GM12878 (cell line): Measurements from ENCODE around the gene IFITM1. TPM values are rescaled to one million over a fixed set of nuclear protein-coding genes. Genes with fewer than 3 reads are reported as not detected.

Source experiments
- ATAC-seq: fragments of 200-7000 bp; cut with Tn5 transposase; 3 replicates; pipeline ENCODE4 v1.9.1; 2020; ENCODE audit warnings: mild to moderate bottlenecking, moderate library complexity
- BruUV-seq: library from RNA; stranded (reverse); fragments of 400-500 nt; replicated peaks from 2 replicates; lab custom pipeline; 2021; lab: Mats Ljungman, UMichigan
- CTCF ChIA-PET: fragments of 300-600 bp; sonication (Branson Sonifier 250); formaldehyde crosslinking; extraction: SDS; loops from one replicate; lab custom pipeline; 2021; ENCODE audit warnings: inconsistent platforms; lab: Yijun Ruan, JAX
- POLR2A ChIA-PET: fragments of 350-600 bp; formaldehyde crosslinking; extraction: SDS; loops from one replicate; lab custom pipeline; 2021; ENCODE audit warnings: inconsistent platforms; lab: Charles Lee
- RAD21 ChIA-PET: fragments of 300-600 bp; sonication (Branson Sonifier 250); formaldehyde crosslinking; loops from one replicate; lab custom pipeline; 2023; ENCODE audit warnings: antibody characterized with exemption; ENCODE audit not compliant: unreplicated experiment; lab: Charles Lee
- SMC1A ChIA-PET: fragments of 300-600 bp; sonication (Branson Sonifier 250); formaldehyde crosslinking; loops from one replicate; lab custom pipeline; 2023; ENCODE audit not compliant: unreplicated experiment, uncharacterized antibody; lab: Charles Lee
- DNase-seq: peaks from one replicate; pipeline ENCODE4 v3.0.0-alpha.2; 2011; ENCODE audit warnings: low read depth, low spot score
- FAIRE-seq: peaks from 3 replicates; lab custom pipeline; 2011; peaks lifted over from hg19 to GRCh38; lab: Jason Lieb, UNC
- H2AFZ ChIP-seq: 2 replicates; pipeline ENCODE4 v1.6.0; 2011; ENCODE audit warnings: low read depth, low read length, control low read depth; ENCODE audit not compliant: control insufficient read depth
- H3K27ac ChIP-seq: 2 replicates; pipeline ENCODE4 v1.5.1; 2011; ENCODE audit warnings: control low read depth; ENCODE audit not compliant: control insufficient read depth, insufficient read depth
- H3K27me3 ChIP-seq, 2 experiments: replicated peaks in 1 of 2; 2 replicates each; pipeline versions ENCODE4 v1.6.0 to v1.6.1; 2011; ENCODE audit warnings: low read length in 1 of 2; ENCODE audit not compliant: control insufficient read depth in 2 of 2, insufficient read depth in 2 of 2
- H3K36me3 ChIP-seq, 2 experiments: 2 replicates each; pipeline ENCODE4 v1.5.1; 2011; ENCODE audit warnings: low read length in 1 of 2; ENCODE audit not compliant: control insufficient read depth in 2 of 2, insufficient read depth in 2 of 2
- H3K4me1 ChIP-seq: 2 replicates; pipeline ENCODE4 v1.6.1; 2011; ENCODE audit warnings: mild to moderate bottlenecking, low read length, moderate library complexity, mixed read lengths; ENCODE audit not compliant: control insufficient read depth, insufficient read depth
- H3K4me2 ChIP-seq: 2 replicates; pipeline ENCODE4 v1.6.0; 2011; ENCODE audit warnings: control low read depth; ENCODE audit not compliant: control insufficient read depth, insufficient read depth
- H3K4me3 ChIP-seq: fragments of 200-600 bp; sonication (generic); 2 replicates; pipeline ENCODE4 v1.5.1; 2016
- H3K79me2 ChIP-seq: 2 replicates; pipeline ENCODE4 v1.6.0; 2011; ENCODE audit warnings: low read length; ENCODE audit not compliant: control insufficient read depth, insufficient read depth
- H3K9ac ChIP-seq: 2 replicates; pipeline ENCODE4 v1.8.0; 2011; ENCODE audit warnings: low read length, control low read depth, mixed read lengths; ENCODE audit not compliant: control insufficient read depth, insufficient read depth
- H3K9me3 ChIP-seq: replicated peaks from 3 replicates; pipeline ENCODE4 v1.5.1; 2011; ENCODE audit warnings: mild to moderate bottlenecking, low read length; ENCODE audit not compliant: control insufficient read depth, insufficient read depth
- H4K20me1 ChIP-seq: 2 replicates; pipeline ENCODE4 v1.6.0; 2011; ENCODE audit not compliant: control insufficient read depth, insufficient read depth
- BCL3 ChIP-seq: IDR thresholded peaks from 2 replicates; pipeline ENCODE4 v1.6.1; 2011; ENCODE audit warnings: borderline replicate concordance, low read depth, mild to moderate bottlenecking, moderate library complexity, low read length; ENCODE audit not compliant: insufficient read depth, poor library complexity, severe bottlenecking
- MYC ChIP-seq: IDR thresholded peaks from 2 replicates; pipeline ENCODE4 v1.6.1; 2011; ENCODE audit warnings: mild to moderate bottlenecking, low read length, moderate library complexity, inconsistent platforms; ENCODE audit not compliant: insufficient read depth, insufficient replicate concordance, insufficient read length, severe bottlenecking
- NR2C2 ChIP-seq: IDR thresholded peaks from 2 replicates; pipeline ENCODE4 v1.6.1; 2011; ENCODE audit warnings: borderline replicate concordance, low read depth; ENCODE audit not compliant: control insufficient read depth, insufficient read length
- RCOR1 ChIP-seq: conservative IDR thresholded peaks from 2 replicates; pipeline ENCODE4 v1.6.1; 2012; ENCODE audit warnings: low read depth, low read length, improper control_type of control experiment
- REST ChIP-seq: IDR thresholded peaks from 2 replicates; pipeline ENCODE4 v1.6.1; 2012; ENCODE audit warnings: mild to moderate bottlenecking, low read depth, low read length
- STAT1 ChIP-seq: fragments of 450-650 bp; conservative IDR thresholded peaks from 2 replicates; pipeline ENCODE4 v1.6.1; 2014; ENCODE audit warnings: antibody characterized with exemption, mild to moderate bottlenecking
- STAT3 ChIP-seq: IDR thresholded peaks from 2 replicates; pipeline ENCODE4 v1.6.1; 2011; ENCODE audit warnings: low read depth, low read length, improper control_type of control experiment
- ZBTB11 ChIP-seq: fragments of 450-650 bp; formaldehyde crosslinking; IDR thresholded peaks from 2 replicates; pipeline ENCODE4 v1.5.0; 2022; ENCODE audit warnings: mild to moderate bottlenecking, missing genetic modification characterization
- ZNF384 ChIP-seq: IDR thresholded peaks from 2 replicates; pipeline ENCODE4 v1.6.1; 2012; ENCODE audit warnings: low read depth, mild to moderate bottlenecking, low read length, improper control_type of control experiment, borderline replicate concordance
- WGBS: methylation state at CpG from one replicate; pipeline ENCODE4 v1.1.6; 2016; ENCODE audit warnings: low lambda C conversion rate; ENCODE audit not compliant: insufficient replicate concordance, insufficient coverage; ENCODE audit errors: missing lambda C conversion rate; 5-methylcytosine and 5-hydroxymethylcytosine counted together
- in situ Hi-C: fragments of 300-500 bp; cut with MboI; formaldehyde crosslinking; loops from 9 replicates; pipeline ENCODE4 v1.14.3; 2018; ENCODE audit warnings: mixed read lengths
- intact Hi-C: fragments of 100-400 bp; cut with micrococcal nuclease; formaldehyde crosslinking; loops from one replicate; pipeline ENCODE4 v1.14.2; 2022; ENCODE audit not compliant: unreplicated experiment
- polyA plus RNA-seq, 11 experiments: library from polyadenylated mRNA; depleted of rRNA in 4 of 11; unstranded in 6 of 11; stranded (reverse) in 5 of 11; fragments of >200 nt; fragmentation: Nextera tagmentation in 4 of 11; fragmentation: Illumina TruSeq in 1 of 11; extraction: Ambion mirVana in 4 of 11; extraction: Trizol in 1 of 11; gene quantifications; 1 replicate in 1 of 11; 2 replicates in 10 of 11; pipeline versions ENCODE4 v1.2.1 to v1.2.3, GENCODE V29; 2011 to 2016; ENCODE audit warnings: inconsistent platforms in 2 of 11, missing spikeins in 2 of 11, low read depth in 1 of 11
- total RNA-seq, 4 experiments: library from RNA; depleted of rRNA in 3 of 4; stranded (reverse); fragments of >200 nt in 3 of 4; fragmentation: Illumina TruSeq in 1 of 4; extraction: Trizol in 1 of 4; gene quantifications; 2 replicates each; pipeline versions ENCODE4 v1.2.1 to v1.2.3, GENCODE V29; 2013 to 2021

The IFITM1 gene
- total and polyA plus RNA-seq, 10 of the 15 experiments (the other 5 are each of a cell fraction or from before 2014, with no cell fraction given), result 396 to 2,788 (median 607) TPM

- TF ChIP-seq ZBTB11 (CRISPR knock-in tag) (no peak), NR2C2 (no peak)
Measured at GRCh38 chr11:292211-293121, 21.4 kb upstream of the IFITM1 start (continued).

GRCh38 chr11:293271-293851 is 20.5 kb upstream of the IFITM1 start:
- no peaks in the 10 kb centered on the region for H3K9me3 ChIP-seq
- peaks cover 0 to 2% of the 10 kb centered on the region in 2 experiments; a peak in 2 of 4 replicates for H3K27me3 ChIP-seq
- no peak overlapping the region for H3K4me2 ChIP-seq
- H3K4me3 ChIP-seq, result no peak overlapping the region
- H2AFZ ChIP-seq, result no peak overlapping the region
- no peak for DNase-seq
- SMC1A ChIA-PET, result no interaction called here
- ATAC-seq, result no peak
- no peak for FAIRE-seq
- in situ Hi-C loops (no loop called here), intact Hi-C loops (no loop called here)
- H3K4me1 ChIP-seq, result peaks cover 5% of the 10 kb centered on the region; the same call in 1 of the 2 replicates
- no TSS peak for BruUV-seq
- no peak overlapping the region for H3K9ac ChIP-seq
- H3K27ac ChIP-seq, result no peak overlapping the region
- RAD21 ChIA-PET, result no interaction called here
- H3K36me3 ChIP-seq, result no peaks in the 10 kb centered on the region
- no peaks in the 10 kb centered on the region for H3K79me2 ChIP-seq
- CTCF ChIA-PET, result no interaction called here
- POLR2A ChIA-PET, result interaction anchor here (1.5 kb wide), 1 partner anchor 9 kb away, joined by 4 read pairs; no protein-coding TSS in a partner anchor
- 90% methylated on average over 18 of the region's 18 CpGs for WGBS
- no peaks in the 10 kb centered on the region for H4K20me1 ChIP-seq
- no peak for TF ChIP-seq RCOR1
- no peak for TF ChIP-seq REST
- no peak for TF ChIP-seq BCL3
- TF ChIP-seq STAT1, result no peak
- no peak for TF ChIP-seq ZNF384
- no peak for TF ChIP-seq STAT3
- TF ChIP-seq MYC, result no peak
